ENCODE data around the gene TSR3.
"Not testable (repeated sequence)": the region's sequence is repeated elsewhere in the genome, so short reads cannot be mapped to it uniquely, and the experiment has no call there.

Gene TSR3

DNA sequence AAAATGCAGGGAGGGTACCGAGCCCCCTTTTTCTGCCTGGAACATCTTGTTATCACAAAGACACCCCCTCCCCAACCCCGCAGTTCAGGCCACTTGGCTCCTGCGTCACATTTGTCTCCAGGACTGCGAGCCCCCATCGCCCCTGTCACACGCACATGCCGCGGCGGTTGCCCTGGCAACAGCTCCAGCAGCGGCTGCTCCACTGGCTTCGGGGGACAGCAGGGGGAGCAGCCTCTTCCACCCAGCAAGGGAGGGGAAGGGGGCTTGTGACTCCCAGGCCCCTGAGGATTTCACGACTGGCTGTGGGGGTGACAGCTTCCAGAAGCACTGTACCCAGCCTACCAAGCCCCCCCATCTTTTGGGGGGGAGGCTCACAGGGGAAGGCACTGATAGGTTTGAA is 15.7 kb downstream of the TSR3 start:
- no peak for DNase-seq

- no peak for DNase-seq
These were observed 16.3 kb downstream of the TSR3 start for GRCh38 chr16:1335211-1335971.

DNA sequence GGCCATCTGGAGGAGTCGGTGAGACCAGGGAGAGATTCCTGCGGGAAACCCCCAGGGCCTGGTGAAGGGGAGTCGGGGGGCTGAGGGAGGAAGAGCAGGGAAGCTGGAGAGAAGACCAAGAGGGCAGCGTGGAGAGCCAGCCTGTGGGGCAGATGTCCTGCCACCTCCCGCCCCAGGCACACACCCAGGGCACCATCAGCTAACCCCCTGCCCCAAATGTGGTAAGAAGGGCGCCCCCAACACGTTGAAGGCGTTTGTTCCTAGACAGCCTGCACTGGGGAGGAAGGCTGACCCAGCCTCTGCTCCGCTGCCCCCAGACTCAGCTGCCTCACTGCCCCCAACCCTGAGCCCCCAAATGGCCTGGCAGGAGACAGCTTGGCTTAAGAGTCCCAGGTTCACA is 16.9 kb downstream of the TSR3 start:
- DNase-seq: no peak

DNA sequence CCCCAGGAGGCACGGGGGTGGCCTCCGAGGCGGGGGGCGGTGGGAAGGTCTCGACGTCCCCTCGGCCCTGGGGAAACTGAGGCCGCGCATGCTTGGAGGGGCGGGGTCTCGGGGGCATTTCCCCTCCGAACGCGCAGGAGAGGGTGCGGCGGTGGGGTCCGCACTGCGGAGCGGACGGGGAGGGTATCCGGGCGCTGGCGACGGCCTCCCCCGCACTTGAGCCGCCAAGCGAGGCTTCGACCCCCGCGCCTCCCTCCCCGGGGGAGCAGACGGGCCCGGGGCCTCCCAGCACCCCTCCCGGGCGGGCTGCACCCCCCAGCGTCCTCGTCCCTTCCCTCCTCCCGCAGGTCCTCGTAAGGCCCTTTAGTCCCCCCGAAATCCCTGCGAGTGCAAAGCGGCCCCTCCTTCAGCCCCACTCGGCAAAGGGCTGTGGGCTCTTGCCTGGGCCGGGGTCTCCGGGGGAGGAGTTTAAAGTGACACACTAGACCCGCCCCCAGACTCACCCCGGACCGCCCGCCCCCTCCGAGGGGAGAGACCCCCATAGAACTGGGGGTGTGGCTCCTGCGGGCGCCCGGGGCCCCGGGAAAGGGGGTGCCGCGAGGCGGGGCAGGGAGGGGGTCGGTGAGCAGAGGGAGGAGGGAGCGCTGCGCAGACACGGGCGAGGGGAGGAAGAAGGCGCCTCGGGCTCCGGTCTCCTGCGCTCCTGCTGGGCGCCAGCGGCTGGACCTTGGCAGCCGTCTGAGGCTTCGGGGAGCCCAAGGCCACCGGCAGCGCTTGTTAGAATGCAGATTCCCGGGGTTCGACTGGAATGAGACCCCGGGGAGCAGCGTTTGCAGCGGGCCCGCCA is 17.6 kb downstream of the TSR3 start:
- DNase-seq: no peak

- DNase-seq: peak; percentile 68
These were observed 18.4 kb downstream of the TSR3 start, which contains the start of gene BAIAP3 for GRCh38 chr16:1333149-1333812. Gene BAIAP3 (plus strand): TSS chr16:1333645. CDS start chr16:1338550, 4,905 bp downstream.

DNA sequence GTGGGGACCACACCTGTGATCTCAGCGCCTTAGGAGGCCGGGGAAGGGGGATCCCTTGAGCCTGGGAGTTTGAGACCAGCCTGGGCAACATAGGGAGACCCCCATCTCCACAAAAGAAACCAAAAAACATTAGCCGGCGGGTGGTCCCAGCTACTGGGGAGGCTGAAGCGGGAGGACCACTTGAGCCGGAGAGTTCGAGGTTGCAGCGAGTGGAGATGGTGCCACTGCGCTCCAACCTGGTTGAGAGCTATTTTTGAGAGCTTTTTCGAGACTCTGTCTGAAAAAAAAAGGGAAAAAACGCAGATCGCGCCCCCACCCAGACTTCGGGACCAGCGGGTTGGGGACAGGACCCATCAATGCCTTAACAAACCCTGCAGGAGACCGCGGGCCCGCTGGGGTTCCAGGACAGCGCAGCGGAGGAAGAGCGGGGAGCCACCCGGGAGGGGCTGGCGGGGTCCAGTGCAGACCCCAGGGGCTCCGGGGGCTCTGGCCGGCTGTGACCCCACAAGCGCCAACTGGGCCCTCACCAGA is 19.0 kb downstream of the TSR3 start:
- DNase-seq: no peak

DNA sequence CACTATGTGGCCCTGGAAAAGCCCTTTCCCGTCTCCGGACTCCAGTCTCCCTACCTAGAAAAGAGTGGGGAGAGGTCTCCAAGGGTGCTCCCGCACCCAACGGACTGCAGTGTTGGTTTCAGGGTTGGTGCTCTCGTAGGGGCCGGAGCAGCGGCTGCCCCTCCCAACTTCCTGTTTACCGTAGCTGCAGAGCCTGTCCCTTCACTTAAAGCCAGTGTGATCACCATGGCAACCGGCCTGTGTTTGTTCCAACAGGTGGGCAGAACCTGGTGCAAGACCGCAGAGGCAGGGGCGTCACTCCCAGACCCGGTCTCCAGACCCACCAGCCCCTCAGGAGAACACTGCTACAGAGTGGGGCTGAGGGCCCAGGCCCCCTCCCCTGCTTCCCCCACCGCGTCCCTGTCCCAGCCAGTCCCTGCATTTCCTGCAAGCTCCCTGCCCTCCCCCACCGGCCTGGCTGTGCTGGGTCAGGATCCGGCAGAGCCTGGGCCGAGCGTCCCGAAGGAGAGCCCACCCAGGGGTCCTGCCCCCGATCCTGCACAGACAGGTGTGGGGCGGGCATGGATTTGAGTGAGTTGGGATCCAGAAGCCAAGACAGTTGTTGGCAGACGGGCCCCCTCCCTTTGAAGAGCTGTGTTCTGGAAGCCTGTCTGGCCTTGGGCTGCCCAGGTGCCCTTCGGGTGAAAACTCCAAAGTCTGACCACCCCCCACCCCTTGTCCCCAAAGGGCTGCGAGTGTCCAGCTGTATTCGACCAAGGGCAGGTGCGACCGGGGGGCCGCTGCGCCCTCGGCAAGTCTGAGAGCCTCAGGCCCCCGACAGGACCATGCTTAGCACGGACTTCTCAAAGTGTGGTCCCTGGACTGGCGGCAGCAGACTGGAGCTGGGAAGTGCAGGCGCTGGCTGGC is 19.7 kb downstream of the TSR3 start:
- DNase-seq: peak; percentile 48

- no peak for DNase-seq
These were observed 20.6 kb downstream of the TSR3 start for GRCh38 chr16:1330931-1331711.

DNA sequence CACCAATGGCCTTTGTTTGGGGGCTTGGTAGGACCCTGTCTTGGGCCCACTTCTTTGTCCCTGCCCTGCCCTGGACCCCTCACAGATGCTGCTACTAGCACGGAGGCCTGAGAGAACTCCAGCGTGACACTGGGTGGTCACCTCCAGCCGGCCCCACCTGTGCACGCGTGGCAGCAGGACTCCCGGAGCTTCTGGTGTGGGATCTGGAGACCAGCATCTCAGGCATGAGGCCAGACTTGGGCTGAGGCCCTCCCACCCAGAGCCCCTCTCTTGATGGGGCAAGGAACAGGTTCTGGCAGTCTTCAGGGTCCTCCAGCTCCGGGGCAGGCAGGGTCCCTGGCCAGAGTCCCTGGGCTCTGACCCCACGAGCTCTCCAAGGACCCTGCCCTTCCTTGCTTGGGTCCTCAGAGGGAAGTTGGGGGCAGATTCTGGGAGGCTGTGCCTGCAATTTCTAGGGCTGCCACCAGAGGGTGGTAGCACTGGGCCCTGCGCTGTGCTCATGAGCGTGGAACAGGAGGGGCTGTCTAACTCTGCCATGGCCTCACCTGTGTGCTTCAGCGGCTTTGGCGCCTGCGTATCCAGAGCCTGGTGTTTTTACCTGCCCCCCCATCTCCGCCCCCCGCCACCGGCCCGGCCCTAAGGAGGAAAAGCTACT is 21.3 kb downstream of the TSR3 start:
- DNase-seq: peak; percentile 62

DNA sequence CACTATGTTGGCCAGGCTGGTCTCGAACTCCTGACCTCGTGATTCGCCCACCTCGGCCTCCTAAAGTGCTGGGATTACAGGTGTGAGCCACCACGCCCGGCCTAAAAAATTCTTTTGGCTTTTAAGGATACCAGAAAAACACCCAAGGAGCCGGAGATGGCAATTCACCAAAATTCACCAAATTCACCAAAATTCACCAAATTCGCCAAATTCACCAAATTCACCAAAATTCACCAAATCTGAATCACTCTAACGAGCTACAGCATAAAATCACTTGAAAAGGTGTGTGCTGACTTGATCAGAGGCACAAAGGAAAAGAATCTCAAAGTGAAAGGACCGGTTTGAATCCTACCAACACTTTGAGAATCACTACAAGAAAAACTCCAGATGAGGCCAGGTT is 22.7 kb downstream of the TSR3 start:
- not testable (repeated sequence) for DNase-seq

DNA sequence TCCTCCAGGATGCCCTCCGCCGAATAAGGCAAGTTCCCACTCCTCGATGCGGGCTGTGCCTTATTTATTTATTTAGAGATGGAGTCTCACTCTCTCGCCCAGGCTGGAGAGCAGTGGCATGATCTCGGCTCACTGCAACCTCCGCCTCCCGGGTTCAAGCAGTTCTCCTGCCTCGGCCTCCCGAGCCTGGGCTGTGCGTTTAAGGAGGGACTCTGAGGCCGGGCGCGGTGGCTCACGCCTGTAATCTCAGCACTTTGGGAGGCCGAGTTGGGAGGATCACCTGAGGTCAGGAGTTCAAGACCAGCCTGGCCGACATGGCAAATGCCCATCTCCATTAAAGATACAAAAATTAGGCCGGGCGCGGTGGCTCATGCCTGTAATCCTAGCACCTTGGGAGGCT is 23.5 kb downstream of the TSR3 start:
- DNase-seq: not testable (repeated sequence)

- no peak for DNase-seq
These were observed 24.1 kb downstream of the TSR3 start for GRCh38 chr16:1327619-1327947.

DNA sequence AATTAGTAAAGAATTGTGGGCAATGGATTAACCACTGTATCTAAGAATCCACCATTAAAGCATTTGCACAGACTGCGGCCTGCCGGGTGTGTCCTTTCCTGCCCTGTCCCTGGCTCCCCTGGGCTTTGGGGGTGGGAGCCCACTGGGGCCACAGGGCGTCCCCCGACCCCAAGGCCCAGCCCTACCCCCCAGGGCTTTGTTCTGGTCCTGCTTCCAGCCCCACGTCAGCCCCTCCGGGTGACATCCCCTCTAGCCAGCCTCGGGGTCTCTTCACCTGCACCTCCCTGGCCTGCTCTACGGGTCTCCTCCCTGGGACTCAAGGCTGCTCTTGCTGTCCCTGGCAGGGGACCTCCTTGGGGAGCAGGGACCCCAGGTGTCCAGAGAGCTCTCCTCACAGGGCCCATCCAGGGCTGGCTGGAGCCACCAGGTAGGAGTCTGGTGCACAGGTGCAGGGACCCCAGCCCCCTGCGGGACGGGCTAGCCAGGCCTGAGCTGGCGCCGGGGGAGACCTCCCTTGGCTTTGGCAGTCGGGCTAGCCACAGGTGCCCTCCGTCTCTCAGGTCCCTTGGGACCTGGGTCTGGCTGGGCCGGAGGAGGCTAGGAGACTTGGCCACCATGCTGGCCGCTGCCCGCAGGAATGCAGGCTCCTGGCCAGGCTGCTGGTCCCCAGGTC is 24.6 kb downstream of the TSR3 start:
- no peak for DNase-seq

- DNase-seq: no peak
These were observed 25.3 kb downstream of the TSR3 start for GRCh38 chr16:1326391-1326790.

- no peak for DNase-seq
These were observed 25.9 kb downstream of the TSR3 start for GRCh38 chr16:1325673-1326371.

DNA sequence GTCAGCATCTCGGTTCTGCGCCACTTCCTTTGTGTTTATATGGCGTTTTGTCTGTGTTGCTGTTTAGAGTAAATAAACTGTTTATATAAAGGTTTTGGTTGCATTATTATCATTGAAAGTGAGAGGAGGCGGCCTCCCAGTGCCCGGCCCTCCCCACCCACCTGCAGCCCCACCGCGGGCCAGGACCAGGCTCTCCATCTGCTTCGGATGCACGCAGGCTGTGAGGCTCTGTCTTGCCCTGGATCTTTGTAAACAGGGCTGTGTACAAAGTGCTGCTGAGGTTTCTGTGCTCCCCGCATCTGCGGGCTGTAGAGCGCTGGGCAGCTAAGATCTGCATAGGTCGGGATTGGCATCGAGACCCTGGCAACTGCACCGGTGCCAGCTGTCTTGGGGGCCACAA is 26.4 kb downstream of the TSR3 start:
- DNase-seq: no peak

- DNase-seq: no peak
These were observed 27.3 kb downstream of the TSR3 start for GRCh38 chr16:1324286-1324826.

- DNase-seq: no peak
These were observed 28.1 kb downstream of the TSR3 start for GRCh38 chr16:1323296-1324239.
